ENCODE results near the gene ZSCAN5B. TPM values are rescaled to one million over a fixed set of nuclear protein-coding genes. Genes with fewer than 3 reads are reported as not detected.
"Not testable (repeated sequence)": the region's sequence is repeated elsewhere in the genome, so short reads cannot be mapped to it uniquely, and the experiment has no call there.

ZSCAN5B gene
- total and polyA plus RNA-seq, 4 experiments from 2014 or later: not detected

GRCh38 chr19:56175861-56176307 is 21.7 kb downstream of the ZSCAN5B start, which contains the start of gene GALP:
TSS of gene GALP (plus strand) at chr19:56176008. CDS start at chr19:56177109, 1,101 bp downstream.
- DNase-seq; H3K4me1 ChIP-seq (ENCODE audit: insufficient read depth, low read length); H3K27me3 Mint-ChIP-seq; H3K9me3 ChIP-seq (ENCODE audit: control insufficient read depth in 1 of 2, low read length in 2 of 2); H3K36me3 ChIP-seq (ENCODE audit: insufficient read depth, low read length); H3K27ac Mint-ChIP-seq; H3K27ac ChIP-seq (ENCODE audit: low read depth, low read length); POLR2A ChIA-PET (ENCODE audit: partially characterized antibody); H3K9me3 Mint-ChIP-seq; H3K4me3 Mint-ChIP-seq; intact Hi-C loops (cut with micrococcal nuclease); H3K36me3 Mint-ChIP-seq; H3K27me3 ChIP-seq (ENCODE audit: insufficient read depth, low read length); H3K4me3 ChIP-seq (ENCODE audit: low read length in 2 of 2); H3K4me1 Mint-ChIP-seq: not testable (repeated sequence)
- CTCF ChIA-PET (ENCODE audit: partially characterized antibody): interaction anchor here (1.2 to 5.1 kb wide), 2 partner anchors 97 to 110 kb away, joined by 3 to 29 read pairs; no protein-coding TSS in a partner anchor

GRCh38 chr19:56174550-56174949 is 23.0 kb downstream of the ZSCAN5B start:
- no peak for DNase-seq
- Histone ChIP-seq H3K4me1 (ENCODE audit: insufficient read depth, low read length) (no peaks in the 10 kb centered on the region), H3K9me3 (ENCODE audit: control insufficient read depth in 1 of 2, low read length in 2 of 2) (no peaks in the 10 kb centered on the region), H3K4me3 (ENCODE audit: low read length in 2 of 2) (no peak overlapping the region), H3K27me3 (ENCODE audit: insufficient read depth, low read length) (no peaks in the 10 kb centered on the region), H3K36me3 (ENCODE audit: insufficient read depth, low read length) (no peaks in the 10 kb centered on the region), H3K27ac (ENCODE audit: low read depth, low read length) (no peak overlapping the region)
- Mint-ChIP-seq H3K27ac (no peak overlapping the region), H3K36me3 (no peaks in the 10 kb centered on the region), H3K4me3 (no peak overlapping the region), H3K4me1 (peaks cover 0 to 5% (median 3%) of the 10 kb centered on the region in 4 donors), H3K9me3 (no peaks in the 10 kb centered on the region), H3K27me3 (peaks cover 11 to 13% of the 10 kb centered on the region in 2 donors)
- ChIA-PET CTCF (ENCODE audit: partially characterized antibody) (interaction anchor here (1.6 to 5.1 kb wide), 3 partner anchors 94 to 108 kb away, joined by 4 to 48 read pairs (median 29); no protein-coding TSS in a partner anchor), POLR2A (ENCODE audit: partially characterized antibody) (no interaction called here)
- intact Hi-C loops (cut with micrococcal nuclease): no loop called here

DNA sequence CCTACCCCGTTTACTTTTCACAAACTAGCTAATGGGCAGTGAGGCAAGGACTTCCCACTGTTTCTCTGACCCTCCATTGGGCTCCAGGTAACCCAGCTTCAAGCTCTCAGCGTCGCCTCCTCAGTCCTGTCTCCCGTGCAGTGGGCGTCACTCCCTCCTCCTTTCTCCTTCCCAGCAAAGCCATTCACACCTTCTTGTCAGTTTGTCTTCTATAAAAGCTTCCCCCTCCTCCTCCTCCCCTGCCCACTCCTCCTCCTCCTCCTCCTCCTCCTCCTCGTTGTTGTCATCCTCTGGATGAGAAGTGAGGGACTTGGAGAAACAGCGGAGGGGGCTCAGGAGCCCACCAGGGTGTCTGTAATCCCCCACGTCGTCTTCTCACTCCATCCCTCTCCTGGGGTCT is 23.5 kb downstream of the ZSCAN5B start:
- H3K36me3 Mint-ChIP-seq: no peaks in the 10 kb centered on the region
- H3K4me3 ChIP-seq (ENCODE audit: low read length in 2 of 2): no peak overlapping the region
- no peaks in the 10 kb centered on the region for H3K9me3 Mint-ChIP-seq
- no peaks in the 10 kb centered on the region for H3K4me1 ChIP-seq (ENCODE audit: insufficient read depth, low read length)
- ChIA-PET POLR2A (ENCODE audit: partially characterized antibody) (no interaction called here), CTCF (ENCODE audit: partially characterized antibody) (interaction anchor here (1.6 to 5.1 kb wide), 4 partner anchors 13 to 108 kb away, joined by 4 to 48 read pairs (median 16); no protein-coding TSS in a partner anchor)
- intact Hi-C loops (cut with micrococcal nuclease): no loop called here
- no peak overlapping the region for H3K27ac Mint-ChIP-seq
- peaks cover 11 to 13% of the 10 kb centered on the region in 2 donors for H3K27me3 Mint-ChIP-seq
- H3K9me3 ChIP-seq (ENCODE audit: control insufficient read depth in 1 of 2, low read length in 2 of 2): no peaks in the 10 kb centered on the region
- DNase-seq: no peak
- no peaks in the 10 kb centered on the region for H3K36me3 ChIP-seq (ENCODE audit: insufficient read depth, low read length)
- H3K4me3 Mint-ChIP-seq: no peak overlapping the region
- no peak overlapping the region for H3K27ac ChIP-seq (ENCODE audit: low read depth, low read length)
- peaks cover 0 to 5% (median 3%) of the 10 kb centered on the region in 4 donors for H3K4me1 Mint-ChIP-seq
- no peaks in the 10 kb centered on the region for H3K27me3 ChIP-seq (ENCODE audit: insufficient read depth, low read length)

DNA sequence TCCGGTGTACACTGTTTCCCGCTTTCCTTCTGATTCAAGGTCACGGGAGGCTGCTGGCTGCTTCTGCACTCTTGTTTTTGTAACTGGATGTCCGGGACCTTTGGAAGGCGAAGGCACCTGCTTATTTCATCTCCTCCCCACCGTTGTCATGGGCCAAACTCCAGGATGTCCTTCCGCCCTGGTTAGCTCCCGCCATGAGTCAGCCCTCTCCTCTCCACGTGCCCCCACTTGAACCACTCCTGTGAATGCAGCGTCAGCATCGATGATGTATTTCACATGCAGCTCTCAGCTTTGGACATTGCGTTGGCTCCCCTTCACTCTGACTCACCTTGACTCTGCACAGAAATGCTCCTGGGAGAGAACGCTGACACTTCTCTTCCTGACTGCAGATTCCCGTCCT is 27.3 kb downstream of the ZSCAN5B start:
- Histone ChIP-seq H3K27ac (ENCODE audit: low read depth, low read length) (no peak overlapping the region), H3K4me1 (ENCODE audit: insufficient read depth, low read length) (no peaks in the 10 kb centered on the region), H3K36me3 (ENCODE audit: insufficient read depth, low read length) (no peaks in the 10 kb centered on the region), H3K4me3 (ENCODE audit: low read length in 2 of 2) (no peak overlapping the region), H3K27me3 (ENCODE audit: insufficient read depth, low read length) (no peaks in the 10 kb centered on the region), H3K9me3 (ENCODE audit: control insufficient read depth in 1 of 2, low read length in 2 of 2) (no peaks in the 10 kb centered on the region)
- Mint-ChIP-seq H3K4me3 (no peak overlapping the region), H3K27ac (peak overlapping the region in 1 of 7 donors; percentile 9), H3K27me3 (peaks cover 9 to 12% of the 10 kb centered on the region in 2 donors), H3K9me3 (no peaks in the 10 kb centered on the region), H3K4me1 (peaks cover 0 to 5% (median 3%) of the 10 kb centered on the region in 4 donors), H3K36me3 (no peaks in the 10 kb centered on the region)
- no peak for DNase-seq
- CTCF ChIA-PET (ENCODE audit: partially characterized antibody): interaction anchor here (1.1 to 4.5 kb wide), 5 partner anchors 9 to 104 kb away, joined by 3 to 48 read pairs (median 7); no protein-coding TSS in a partner anchor
- POLR2A ChIA-PET (ENCODE audit: partially characterized antibody): no interaction called here
- intact Hi-C loops (cut with micrococcal nuclease): no loop called here

DNA sequence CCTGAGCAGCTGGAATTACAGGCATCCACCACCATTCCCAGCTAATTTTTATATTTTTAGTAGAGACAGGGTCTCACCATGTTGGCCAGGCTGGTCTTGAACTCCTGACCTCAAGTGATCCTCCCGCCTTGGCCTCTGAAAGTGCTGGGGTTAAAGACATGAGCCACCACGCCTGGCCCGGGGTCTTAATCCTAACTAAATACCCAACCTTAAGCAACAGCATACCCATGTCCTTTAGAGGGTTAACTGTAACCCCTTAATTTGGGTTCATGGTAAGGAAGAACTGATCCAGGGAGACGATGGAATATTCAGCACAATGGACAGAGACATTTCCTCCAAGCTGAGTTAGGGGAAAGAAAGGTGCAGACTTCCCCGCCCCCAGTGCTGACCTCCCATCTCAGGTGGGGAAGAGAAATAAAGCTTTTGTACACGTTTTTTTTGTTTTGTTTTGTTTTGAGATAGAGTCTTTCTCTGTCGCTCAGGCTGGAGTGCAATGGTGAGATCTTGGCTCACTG is 30.5 kb downstream of the ZSCAN5B start:
- Mint-ChIP-seq H3K9me3 (peaks cover 0 to 2% (median 0%) of the 10 kb centered on the region in 8 donors), H3K4me1 (peaks cover 2 to 8% (median 5%) of the 10 kb centered on the region in 4 donors), H3K36me3 (no peaks in the 10 kb centered on the region), H3K27me3 (peaks cover 4 to 15% of the 10 kb centered on the region in 2 donors), H3K27ac (no peak overlapping the region), H3K4me3 (no peak overlapping the region)
- H3K9me3 ChIP-seq (ENCODE audit: control insufficient read depth in 1 of 2, low read length in 2 of 2): no peaks in the 10 kb centered on the region
- ChIA-PET POLR2A (ENCODE audit: partially characterized antibody) (no interaction called here), CTCF (ENCODE audit: partially characterized antibody) (interaction anchor here (0.7 to 1.0 kb wide), 2 partner anchors 11 to 48 kb away, joined by 3 read pairs; no protein-coding TSS in a partner anchor)
- intact Hi-C loops (cut with micrococcal nuclease): no loop called here
- H3K4me1 ChIP-seq (ENCODE audit: insufficient read depth, low read length): no peaks in the 10 kb centered on the region
- H3K27me3 ChIP-seq (ENCODE audit: insufficient read depth, low read length): no peaks in the 10 kb centered on the region
- no peaks in the 10 kb centered on the region for H3K36me3 ChIP-seq (ENCODE audit: insufficient read depth, low read length)
- H3K4me3 ChIP-seq (ENCODE audit: low read length in 2 of 2): no peak overlapping the region
- no peak for DNase-seq
- no peak overlapping the region for H3K27ac ChIP-seq (ENCODE audit: low read depth, low read length)

DNA sequence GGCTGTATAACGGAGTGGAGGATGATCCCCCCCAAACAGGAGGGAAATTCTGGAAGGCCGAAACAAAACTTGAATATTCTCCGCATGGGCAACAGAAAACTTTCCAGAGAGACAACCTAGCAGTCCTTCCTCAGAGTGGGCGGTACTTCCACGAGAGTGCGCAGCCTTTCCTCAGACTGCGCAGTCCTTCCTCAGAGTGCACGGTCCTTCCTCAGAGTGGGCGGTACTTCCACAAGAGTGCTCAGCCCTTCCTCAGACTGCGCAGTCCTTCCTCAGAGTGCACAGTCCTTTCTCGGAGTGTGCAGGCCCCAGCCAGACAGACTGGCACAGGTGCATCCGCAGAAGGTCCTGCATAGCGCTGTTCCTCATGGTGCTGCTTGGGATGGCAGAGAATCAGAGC is 34.5 kb downstream of the ZSCAN5B start:
- Histone ChIP-seq H3K4me3 (ENCODE audit: low read length in 2 of 2) (no peak overlapping the region), H3K4me1 (ENCODE audit: insufficient read depth, low read length) (no peaks in the 10 kb centered on the region), H3K27me3 (ENCODE audit: insufficient read depth, low read length) (no peaks in the 10 kb centered on the region), H3K36me3 (ENCODE audit: insufficient read depth, low read length) (peaks cover 8% of the 10 kb centered on the region), H3K9me3 (ENCODE audit: control insufficient read depth in 1 of 2, low read length in 2 of 2) (no peaks in the 10 kb centered on the region), H3K27ac (ENCODE audit: low read depth, low read length) (no peak overlapping the region)
- peak overlapping the region in 1 of 8 donors; percentile 53 for H3K4me3 Mint-ChIP-seq
- no peak for DNase-seq
- peaks cover 3 to 5% of the 10 kb centered on the region in 2 donors for H3K27me3 Mint-ChIP-seq
- peaks cover 0 to 4% (median 3%) of the 10 kb centered on the region in 4 donors for H3K4me1 Mint-ChIP-seq
- ChIA-PET CTCF (ENCODE audit: partially characterized antibody) (no interaction called here), POLR2A (ENCODE audit: partially characterized antibody) (no interaction called here)
- peaks cover 0 to 2% (median 0%) of the 10 kb centered on the region in 8 donors for H3K9me3 Mint-ChIP-seq
- intact Hi-C loops (cut with micrococcal nuclease): no loop called here
- H3K27ac Mint-ChIP-seq: peak overlapping the region in 1 of 7 donors; percentile 55
- peaks cover 12% of the 10 kb centered on the region in 2 donors for H3K36me3 Mint-ChIP-seq

GRCh38 chr19:56162258-56162657 is 35.3 kb downstream of the ZSCAN5B start:
- no peak for DNase-seq

More at GRCh38 chr19:56162258-56162657, 35.3 kb downstream of the ZSCAN5B start:
- Histone ChIP-seq H3K4me3 (ENCODE audit: low read length in 2 of 2) (no peak overlapping the region), H3K27me3 (ENCODE audit: insufficient read depth, low read length) (no peaks in the 10 kb centered on the region), H3K36me3 (ENCODE audit: insufficient read depth, low read length) (peaks cover 8% of the 10 kb centered on the region), H3K4me1 (ENCODE audit: insufficient read depth, low read length) (no peaks in the 10 kb centered on the region), H3K9me3 (ENCODE audit: control insufficient read depth in 1 of 2, low read length in 2 of 2) (no peaks in the 10 kb centered on the region), H3K27ac (ENCODE audit: low read depth, low read length) (no peak overlapping the region)
- Mint-ChIP-seq H3K27me3 (peaks cover 3% of the 10 kb centered on the region in 2 donors), H3K27ac (no peak overlapping the region), H3K36me3 (peaks cover 18 to 20% of the 10 kb centered on the region in 2 donors), H3K4me3 (no peak overlapping the region), H3K4me1 (peaks cover 0 to 4% (median 3%) of the 10 kb centered on the region in 4 donors), H3K9me3 (peaks cover 0 to 2% (median 0%) of the 10 kb centered on the region in 8 donors)
- ChIA-PET CTCF (ENCODE audit: partially characterized antibody) (no interaction called here), POLR2A (ENCODE audit: partially characterized antibody) (no interaction called here)
- intact Hi-C loops (cut with micrococcal nuclease): no loop called here
